Mucosa of rectum (tissue), 2 donors: ENCODE measurements around the gene F7.
"Not testable (repeated sequence)": the region's sequence is repeated elsewhere in the genome, so short reads cannot be mapped to it uniquely, and the experiment has no call there.

Source experiments
- H3K27ac ChIP-seq, 2 donors: one replicate each; pipeline ENCODE4 v1.7.0; 2013; ENCODE audit warnings: inconsistent platforms in 2 of 2, low read depth in 2 of 2, low read length in 2 of 2
- H3K27me3 ChIP-seq, 2 donors: one replicate each; pipeline ENCODE4 v1.7.0; 2013; ENCODE audit warnings: low read length in 2 of 2; ENCODE audit not compliant: control insufficient read depth in 2 of 2, insufficient read depth in 2 of 2
- H3K36me3 ChIP-seq, 2 donors: one replicate each; pipeline ENCODE4 v1.7.0; 2013; ENCODE audit warnings: low read length in 2 of 2; ENCODE audit not compliant: control insufficient read depth in 2 of 2, insufficient read depth in 2 of 2
- H3K4me1 ChIP-seq, 2 donors: one replicate each; pipeline ENCODE4 v1.7.0; 2013; ENCODE audit warnings: low read length in 2 of 2, mild to moderate bottlenecking in 1 of 2; ENCODE audit not compliant: control insufficient read depth in 2 of 2, insufficient read depth in 2 of 2
- H3K4me3 ChIP-seq, 2 donors: one replicate each; pipeline ENCODE4 v1.7.0; 2013; ENCODE audit warnings: low read length in 2 of 2
- H3K9ac ChIP-seq, 2 donors: one replicate each; pipeline ENCODE4 v1.7.0; 2013; ENCODE audit warnings: low read length in 2 of 2, low read depth in 1 of 2, mild to moderate bottlenecking in 1 of 2
- H3K9me3 ChIP-seq, 2 donors: one replicate each; pipeline ENCODE4 v1.7.0; 2013; ENCODE audit warnings: low read length in 2 of 2; ENCODE audit not compliant: control insufficient read depth in 2 of 2
- donor health status: healthy.
- donor health status: Normal muscosa, but diverticular disease.

The F7 gene

DNA sequence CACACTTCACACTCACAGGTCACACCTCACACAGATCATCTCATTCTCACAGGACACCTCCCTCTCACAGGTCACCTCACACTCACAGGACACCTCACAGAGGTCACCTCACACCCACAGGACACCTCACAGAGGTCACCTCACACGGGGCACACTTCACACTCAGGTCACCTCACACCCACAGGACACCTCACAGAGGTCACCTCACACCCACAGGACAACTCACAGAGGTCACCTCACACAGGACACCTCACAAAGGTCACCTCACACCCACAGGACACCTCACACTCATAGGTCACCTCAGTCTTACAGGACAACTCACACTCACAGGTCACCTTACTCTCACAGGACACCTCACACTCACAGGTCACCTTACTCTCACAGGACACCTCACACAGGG, 6.9 kb downstream of the F7 start:
- not testable (repeated sequence) for H3K9ac ChIP-seq, H3K36me3 ChIP-seq, H3K4me1 ChIP-seq, H3K4me3 ChIP-seq, H3K9me3 ChIP-seq, H3K27ac ChIP-seq
- H3K27me3 ChIP-seq: peaks cover 7 to 11% of the 10 kb centered on the region in 2 donors

DNA sequence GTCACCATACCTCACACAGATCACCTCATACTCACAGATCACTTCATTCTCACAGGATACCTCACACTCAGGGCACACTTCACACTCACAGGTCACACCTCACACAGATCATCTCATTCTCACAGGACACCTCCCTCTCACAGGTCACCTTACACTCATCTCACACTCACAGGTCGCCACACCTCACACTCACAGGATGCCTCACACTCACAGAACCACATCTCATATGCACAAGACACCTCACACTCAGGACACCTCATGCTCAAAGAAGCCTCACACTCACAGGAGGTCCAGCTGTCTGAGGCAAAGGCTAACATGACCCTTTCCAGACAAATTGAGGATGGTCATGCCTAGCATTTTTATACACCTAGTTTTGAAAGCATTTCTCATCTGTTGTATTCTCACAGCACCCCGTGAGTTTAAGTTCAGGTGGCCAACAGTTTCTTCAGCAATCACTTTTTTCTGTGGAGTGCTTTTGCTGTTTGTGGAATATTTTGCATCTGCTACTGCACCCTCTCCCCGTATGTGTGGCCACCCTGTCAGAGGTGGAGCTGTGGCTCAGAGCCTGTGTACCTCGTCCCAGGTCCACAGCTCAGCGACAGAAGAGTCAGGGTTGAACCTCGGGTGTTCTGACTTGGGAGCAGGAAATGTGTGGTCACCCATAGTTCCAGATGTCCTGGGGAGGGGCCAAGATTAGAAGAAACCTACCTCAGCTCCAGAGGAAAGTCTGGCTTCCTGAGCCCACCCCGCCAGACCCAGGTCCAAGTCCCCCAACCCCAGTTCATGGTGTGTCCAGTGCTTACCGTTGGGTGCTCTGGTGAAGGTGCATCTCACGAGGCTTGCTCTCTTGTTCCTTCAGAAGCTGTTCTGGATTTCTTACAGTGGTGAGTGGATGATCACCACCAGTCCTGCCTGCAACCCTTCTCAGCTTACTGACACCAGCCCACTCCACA, 7.6 kb downstream of the F7 start:
- Histone ChIP-seq H3K36me3 (no peaks in the 10 kb centered on the region), H3K9me3 (no peaks in the 10 kb centered on the region), H3K4me1 (no peaks in the 10 kb centered on the region), H3K27me3 (peaks cover 7 to 11% of the 10 kb centered on the region in 2 donors), H3K4me3 (no peak overlapping the region), H3K9ac (no peak overlapping the region), H3K27ac (no peak overlapping the region)

DNA sequence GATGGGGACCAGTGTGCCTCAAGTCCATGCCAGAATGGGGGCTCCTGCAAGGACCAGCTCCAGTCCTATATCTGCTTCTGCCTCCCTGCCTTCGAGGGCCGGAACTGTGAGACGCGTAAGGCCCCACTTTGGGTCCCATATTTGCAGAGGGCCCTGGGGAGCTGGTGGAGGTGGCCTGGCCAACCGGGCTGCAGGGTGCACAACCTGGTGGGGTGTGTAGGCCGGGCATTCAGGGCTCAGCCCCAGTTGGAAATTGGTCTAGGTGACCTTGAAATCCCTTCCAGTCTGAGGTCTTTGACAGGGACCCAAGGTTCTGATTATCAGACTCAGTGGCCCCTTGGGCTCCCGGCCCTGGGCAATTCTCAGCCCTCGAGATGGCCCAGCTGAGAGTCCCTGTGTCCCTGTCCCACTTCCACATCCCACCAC, 8.3 kb downstream of the F7 start:
- no peaks in the 10 kb centered on the region for H3K36me3 ChIP-seq
- peaks cover 7 to 11% of the 10 kb centered on the region in 2 donors for H3K27me3 ChIP-seq
- H3K27ac ChIP-seq: no peak overlapping the region
- H3K4me1 ChIP-seq: no peaks in the 10 kb centered on the region
- H3K9me3 ChIP-seq: no peaks in the 10 kb centered on the region
- no peak overlapping the region for H3K9ac ChIP-seq
- H3K4me3 ChIP-seq: no peak overlapping the region

- Histone ChIP-seq H3K27ac (no peak overlapping the region), H3K9me3 (no peaks in the 10 kb centered on the region), H3K27me3 (peaks cover 5 to 11% of the 10 kb centered on the region in 2 donors), H3K4me3 (no peak overlapping the region), H3K4me1 (no peaks in the 10 kb centered on the region), H3K36me3 (no peaks in the 10 kb centered on the region), H3K9ac (no peak overlapping the region)
Observed at GRCh38 chr13:113114511-113115362, 9.1 kb downstream of the F7 start.

DNA sequence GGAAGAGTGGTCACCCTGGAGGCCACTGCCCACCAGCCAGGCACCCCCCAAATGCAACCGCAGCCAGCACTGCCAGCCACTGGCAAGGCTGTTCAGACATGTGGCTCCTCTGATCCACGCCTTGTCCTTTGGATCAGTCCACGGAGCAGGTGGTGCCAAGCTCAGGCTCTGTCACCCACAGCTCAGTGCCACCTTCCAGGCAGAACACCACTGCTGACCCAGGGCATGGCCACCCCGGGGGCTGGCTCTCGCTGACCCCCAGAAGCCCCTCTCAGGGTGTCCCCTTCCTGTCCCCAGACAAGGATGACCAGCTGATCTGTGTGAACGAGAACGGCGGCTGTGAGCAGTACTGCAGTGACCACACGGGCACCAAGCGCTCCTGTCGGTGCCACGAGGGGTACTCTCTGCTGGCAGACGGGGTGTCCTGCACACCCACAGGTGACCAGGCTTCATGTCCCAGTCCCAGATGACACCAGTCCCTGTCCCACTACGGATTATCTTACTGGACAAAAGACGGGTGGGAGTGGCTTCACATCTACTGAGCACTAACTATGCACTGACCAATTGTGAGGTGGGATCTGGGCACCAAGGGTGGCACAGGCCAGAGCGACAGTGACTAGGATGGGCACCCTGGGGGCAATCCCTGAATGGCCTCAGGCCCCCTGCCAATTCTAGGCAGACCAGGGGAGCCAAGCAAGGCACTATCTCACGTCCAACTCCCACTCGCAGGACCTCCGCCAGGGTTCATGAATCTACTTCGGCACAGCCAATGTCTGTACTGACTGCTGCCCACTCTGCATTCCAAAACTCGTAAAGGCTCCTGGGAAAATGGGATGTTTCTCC, 10.0 kb downstream of the F7 start:
- Histone ChIP-seq H3K27me3 (peaks cover 5 to 10% of the 10 kb centered on the region in 2 donors), H3K4me1 (no peaks in the 10 kb centered on the region), H3K9ac (no peak overlapping the region), H3K9me3 (no peaks in the 10 kb centered on the region), H3K36me3 (no peaks in the 10 kb centered on the region), H3K27ac (no peak overlapping the region), H3K4me3 (no peak overlapping the region)

DNA sequence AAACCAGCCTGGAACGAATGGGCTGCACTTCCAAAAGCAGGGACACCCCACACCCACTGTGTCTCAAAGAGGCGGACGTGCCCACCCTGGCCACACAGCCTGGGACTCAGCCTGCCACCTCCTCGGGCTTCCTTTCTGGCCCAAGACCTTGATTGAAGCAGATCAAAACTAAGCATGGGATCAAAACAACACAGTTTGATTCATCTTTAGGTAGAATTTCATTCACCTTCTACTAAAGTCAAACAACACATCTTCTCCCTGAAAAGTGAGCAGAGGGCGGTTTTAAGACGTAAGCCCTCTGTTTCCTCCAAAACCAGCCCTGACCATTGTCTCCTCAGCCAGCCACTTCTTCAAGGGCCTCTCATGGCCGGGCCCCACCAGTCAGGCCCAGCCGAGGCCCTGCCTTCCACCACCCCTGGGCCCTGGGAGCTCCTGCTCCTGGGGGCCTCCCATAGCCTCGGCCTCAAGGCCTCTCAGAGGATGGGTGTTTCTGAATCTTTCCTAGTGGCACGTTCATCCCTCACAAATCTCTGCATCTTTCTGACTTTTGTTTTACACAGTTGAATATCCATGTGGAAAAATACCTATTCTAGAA, 10.7 kb downstream of the F7 start:
- Histone ChIP-seq H3K27me3 (peaks cover 4 to 5% of the 10 kb centered on the region in 2 donors), H3K4me3 (no peak overlapping the region), H3K27ac (no peak overlapping the region), H3K9ac (no peak overlapping the region), H3K36me3 (no peaks in the 10 kb centered on the region), H3K9me3 (no peaks in the 10 kb centered on the region), H3K4me1 (no peaks in the 10 kb centered on the region)

DNA sequence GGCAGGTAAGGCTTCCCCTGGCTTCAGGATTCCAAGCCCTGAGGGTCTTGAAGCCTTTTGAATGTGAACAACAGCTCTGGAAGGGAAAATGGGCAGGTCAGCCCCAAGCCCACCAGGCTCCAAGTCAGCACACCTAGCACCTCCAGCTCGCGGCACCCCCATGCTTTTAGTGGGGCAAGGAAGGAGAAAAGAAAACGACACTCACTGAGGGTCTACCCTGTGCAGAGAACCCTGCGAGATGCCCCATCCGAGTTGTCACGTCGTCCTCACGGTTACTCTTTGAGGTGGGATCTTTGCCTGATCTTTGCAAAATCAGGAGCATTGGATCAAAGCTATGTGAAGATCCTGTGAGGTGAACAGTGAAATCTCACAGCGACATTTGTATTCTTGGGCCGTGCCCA, 11.3 kb downstream of the F7 start:
- H3K9me3 ChIP-seq: no peaks in the 10 kb centered on the region
- H3K27ac ChIP-seq: no peak overlapping the region
- H3K9ac ChIP-seq: no peak overlapping the region
- peaks cover 0 to under 1% of the 10 kb centered on the region in 2 donors for H3K4me1 ChIP-seq
- H3K36me3 ChIP-seq: no peaks in the 10 kb centered on the region
- no peak overlapping the region for H3K4me3 ChIP-seq
- peaks cover 2 to 3% of the 10 kb centered on the region in 2 donors for H3K27me3 ChIP-seq

- Histone ChIP-seq H3K4me3 (no peak overlapping the region), H3K27ac (no peak overlapping the region), H3K9ac (no peak overlapping the region), H3K4me1 (peaks cover 0 to 2% of the 10 kb centered on the region in 2 donors), H3K36me3 (no peaks in the 10 kb centered on the region), H3K9me3 (no peaks in the 10 kb centered on the region), H3K27me3 (peaks cover 0 to 1% of the 10 kb centered on the region in 2 donors)
Observed at GRCh38 chr13:113117335-113117872, 11.8 kb downstream of the F7 start.

DNA sequence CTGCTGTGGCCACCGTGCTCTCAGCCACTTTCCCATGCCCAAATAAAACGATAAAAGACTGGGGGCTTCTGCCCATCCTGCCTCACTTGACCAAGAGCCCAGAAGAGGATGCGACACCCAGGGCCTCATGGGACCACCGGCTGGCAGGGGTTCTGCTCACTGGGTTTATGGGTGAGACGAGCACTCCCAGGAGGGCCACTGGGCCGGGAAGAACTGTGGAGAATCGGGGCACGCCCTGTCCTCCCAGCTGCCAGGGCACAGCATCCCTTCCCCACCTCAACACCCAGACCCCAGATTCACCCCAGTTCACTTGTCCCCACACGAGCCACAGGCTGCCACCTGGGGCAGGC, 12.3 kb downstream of the F7 start:
- Histone ChIP-seq H3K4me1 (peaks cover 3 to 6% of the 10 kb centered on the region in 2 donors), H3K9me3 (no peaks in the 10 kb centered on the region), H3K9ac (no peak overlapping the region), H3K27me3 (no peaks in the 10 kb centered on the region), H3K27ac (no peak overlapping the region), H3K36me3 (no peaks in the 10 kb centered on the region), H3K4me3 (no peak overlapping the region)
